Choroid plexus epithelial cell (primary cell): ENCODE measurements around the gene KLHL18.
A peak's percentile ranks its signal among the peaks of the same experiment; 100 is the strongest.

Experiments used
- DNase-seq: peaks from one replicate; pipeline ENCODE4 v3.0.0-alpha.2; 2010; ENCODE audit warnings: low read depth
- H3K4me3 ChIP-seq: 2 replicates; pipeline ENCODE4 v1.5.1; 2011; ENCODE audit warnings: low read depth, mild to moderate bottlenecking, control low read depth, low read length, moderate library complexity
- CTCF ChIP-seq: conservative IDR thresholded peaks from 2 replicates; pipeline ENCODE4 v1.5.1; 2011; ENCODE audit warnings: low read depth, mild to moderate bottlenecking, control low read depth, inconsistent platforms, low read length, moderate library complexity

KLHL18 gene

GRCh38 chr3:47384425-47384824, 101.7 kb downstream of the KLHL18 start:
- DNase-seq: no peak
- H3K4me3 ChIP-seq: no peak overlapping the region
- no peak for TF ChIP-seq CTCF

GRCh38 chr3:47385007-47385406, 102.3 kb downstream of the KLHL18 start:
- DNase-seq: no peak
- H3K4me3 ChIP-seq: no peak overlapping the region
- TF ChIP-seq CTCF: no peak

DNA sequence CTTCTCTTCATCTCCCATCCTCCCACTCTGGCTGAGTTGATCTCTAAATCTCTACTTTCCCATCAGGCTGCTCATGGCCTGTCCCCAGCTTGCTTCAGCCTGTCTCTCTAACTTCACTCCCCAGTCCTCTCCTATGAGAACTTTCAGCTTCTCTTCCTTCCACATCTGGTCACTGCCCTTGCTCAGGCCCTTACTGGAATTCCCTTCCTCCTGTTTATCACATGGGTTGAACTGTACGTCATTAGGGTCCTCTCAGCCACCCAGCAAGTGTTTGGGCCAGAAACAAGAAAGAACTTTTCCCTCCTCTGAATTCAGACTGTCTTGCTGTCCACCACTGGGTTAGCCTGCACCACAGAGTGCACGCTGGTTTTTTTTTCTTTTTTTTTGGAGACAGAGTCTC, 103.1 kb downstream of the KLHL18 start:
- TF ChIP-seq CTCF: no peak

DNA sequence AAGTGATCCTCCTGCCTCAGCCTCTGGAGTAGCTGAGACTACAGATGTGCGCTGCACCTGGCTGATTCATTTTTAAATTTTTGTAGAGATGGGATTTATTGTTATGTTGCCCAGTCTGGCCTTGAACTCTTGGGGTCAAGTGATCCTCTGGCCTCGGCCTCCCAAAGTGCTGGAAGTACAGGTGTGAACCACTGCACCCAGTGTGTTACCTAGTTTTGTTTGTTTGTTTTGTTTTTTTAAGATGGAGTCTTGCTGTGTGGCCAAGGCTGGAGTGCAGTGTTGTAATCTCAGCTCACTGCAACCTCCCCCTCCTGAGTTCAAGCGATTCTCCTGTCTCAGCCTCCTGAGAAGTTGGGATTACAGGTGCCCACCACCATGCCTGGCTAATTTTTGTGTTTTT, 110.2 kb downstream of the KLHL18 start:
- TF ChIP-seq CTCF: no peak
- H3K4me3 ChIP-seq: no peak overlapping the region
- DNase-seq: no peak

More for the DNA sequence above, 103.1 kb downstream of the KLHL18 start:
- no peak overlapping the region for H3K4me3 ChIP-seq
- DNase-seq: peak; percentile 63

- H3K4me3 ChIP-seq: no peak overlapping the region
- peak; percentile 25 for TF ChIP-seq CTCF
- peak; percentile 73 for DNase-seq
These were observed 111.6 kb downstream of the KLHL18 start for GRCh38 chr3:47394140-47394870.

- no peak for TF ChIP-seq CTCF
- DNase-seq: no peak
- no peak overlapping the region for H3K4me3 ChIP-seq
These were observed 112.1 kb downstream of the KLHL18 start for GRCh38 chr3:47394881-47395280.
